A204.1 (cell line): ENCODE measurements around the gene OSCP1.
A peak's percentile ranks its signal among the peaks of the same experiment; 100 is the strongest.
"Not testable (repeated sequence)": the region's sequence is repeated elsewhere in the genome, so short reads cannot be mapped to it uniquely, and the experiment has no call there.

Experiments used
- FAIRE-seq: peaks from 2 replicates; lab custom pipeline; 2012; peaks lifted over from hg19 to GRCh38; lab: Jason Lieb, UNC

OSCP1 gene, protein sequence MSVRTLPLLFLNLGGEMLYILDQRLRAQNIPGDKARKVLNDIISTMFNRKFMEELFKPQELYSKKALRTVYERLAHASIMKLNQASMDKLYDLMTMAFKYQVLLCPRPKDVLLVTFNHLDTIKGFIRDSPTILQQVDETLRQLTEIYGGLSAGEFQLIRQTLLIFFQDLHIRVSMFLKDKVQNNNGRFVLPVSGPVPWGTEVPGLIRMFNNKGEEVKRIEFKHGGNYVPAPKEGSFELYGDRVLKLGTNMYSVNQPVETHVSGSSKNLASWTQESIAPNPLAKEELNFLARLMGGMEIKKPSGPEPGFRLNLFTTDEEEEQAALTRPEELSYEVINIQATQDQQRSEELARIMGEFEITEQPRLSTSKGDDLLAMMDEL

DNA sequence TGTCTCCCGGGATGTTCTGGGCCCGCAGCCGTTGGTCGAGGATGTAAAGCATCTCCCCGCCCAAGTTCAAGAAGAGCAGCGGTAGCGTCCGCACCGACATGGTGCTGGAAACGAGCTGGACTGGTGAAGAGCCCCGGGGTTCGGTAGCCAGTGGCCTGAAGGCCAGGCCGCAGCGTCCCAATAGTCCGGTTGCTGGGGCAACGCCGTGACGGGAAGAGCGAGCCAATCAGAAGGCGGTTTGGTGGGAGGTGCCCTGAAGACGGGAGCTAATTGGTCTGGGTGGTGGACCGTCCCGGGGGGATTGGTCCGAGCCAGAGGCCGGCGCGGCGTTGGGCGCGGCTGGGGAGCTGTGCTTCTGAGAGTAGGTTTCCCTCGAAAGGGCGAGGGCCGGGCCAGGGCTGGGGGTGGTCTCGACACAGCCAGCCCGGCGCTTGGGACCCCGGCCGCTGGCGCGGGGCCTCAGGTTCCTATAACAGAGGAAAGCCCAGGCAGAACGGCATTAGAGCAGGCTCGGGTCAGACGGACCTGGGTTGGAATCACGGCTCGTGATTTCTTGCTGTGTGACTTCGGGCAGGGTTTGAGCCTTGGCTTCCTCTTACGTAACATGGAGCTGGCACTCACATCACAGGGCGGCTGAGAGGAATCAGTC lies at the start of gene OSCP1:
OSCP1 (minus strand) TSS at position 182 of the 649 bp plus-strand sequence; CDS start at position 100, 82 bp downstream.
- FAIRE-seq = peak; percentile 92

DNA sequence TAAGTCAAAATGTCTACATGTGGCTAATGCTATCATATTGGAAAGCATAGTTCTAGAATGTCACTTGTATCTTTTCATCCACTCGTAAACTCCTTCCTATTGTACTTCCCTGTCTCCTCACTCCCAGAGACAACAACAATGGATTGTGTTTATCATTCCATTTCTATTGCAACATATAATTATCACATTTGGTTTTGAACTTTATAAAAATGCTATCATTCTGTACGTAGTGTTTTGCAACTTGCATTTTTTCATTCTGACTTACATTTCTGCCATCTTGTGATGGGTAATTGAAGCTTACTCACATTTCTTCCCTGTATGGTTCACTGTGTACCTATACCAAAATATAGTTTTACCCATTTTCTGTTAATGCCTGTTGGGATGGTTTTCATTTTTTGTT lies 47.0 kb upstream of the OSCP1 start:
- no peak for FAIRE-seq

DNA sequence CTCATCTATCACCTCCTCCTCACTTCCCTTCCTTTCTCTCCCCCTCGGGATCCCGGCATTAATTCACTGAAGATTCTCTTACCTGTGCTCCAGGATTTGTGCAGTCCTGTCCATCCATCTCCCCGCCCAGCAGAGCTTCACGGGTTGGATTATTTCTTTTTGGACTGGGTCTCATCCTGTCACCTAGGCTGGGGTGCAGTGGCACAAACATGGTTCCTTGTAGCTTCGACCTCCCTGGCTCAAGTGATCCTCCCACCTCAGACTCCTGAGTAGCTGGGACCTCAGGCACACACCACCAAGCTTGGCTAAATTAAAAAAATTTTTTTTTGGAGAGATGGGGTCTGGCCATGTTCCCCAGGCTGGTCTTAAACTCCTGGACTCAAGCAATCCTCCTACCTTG lies 44.7 kb upstream of the OSCP1 start:
- FAIRE-seq = no peak

DNA sequence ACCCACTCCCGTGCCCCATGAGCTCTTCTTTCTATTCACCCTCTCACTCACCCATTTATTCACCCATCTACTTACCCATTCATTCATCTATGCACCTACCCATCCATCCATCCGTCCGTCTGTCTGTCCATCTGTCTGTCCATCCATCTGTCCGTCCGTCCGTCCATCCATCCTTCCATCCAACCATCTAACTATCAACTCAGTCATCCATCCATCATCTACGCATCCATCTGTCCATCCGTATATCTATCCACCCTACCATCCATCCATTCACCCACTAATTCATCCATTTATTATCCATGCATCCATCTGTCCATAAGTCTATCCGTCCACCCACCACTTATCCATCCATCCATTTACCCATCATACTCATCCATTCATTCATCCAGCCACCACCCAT lies 43.3 kb upstream of the OSCP1 start:
- FAIRE-seq = no peak

DNA sequence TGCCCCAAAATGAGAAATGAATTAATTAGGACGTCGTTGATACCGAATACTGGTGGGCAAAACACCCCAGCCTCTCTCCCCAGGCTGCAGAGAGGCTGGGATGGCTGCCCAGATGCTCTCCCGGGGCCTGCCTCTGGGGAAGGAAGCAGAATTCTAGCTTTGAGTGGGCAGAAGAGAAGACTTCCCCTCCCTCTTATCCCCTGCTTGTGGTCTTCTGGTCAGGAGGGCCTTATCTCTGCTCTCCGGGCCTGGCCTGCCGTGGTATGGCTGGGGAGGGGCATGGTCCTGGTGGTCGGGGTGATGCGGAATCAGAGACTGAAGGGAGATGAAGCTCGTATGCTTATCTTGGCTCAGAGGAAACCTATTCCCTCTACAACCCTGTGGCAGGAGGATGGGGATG lies 42.2 kb upstream of the OSCP1 start:
- FAIRE-seq = no peak

DNA sequence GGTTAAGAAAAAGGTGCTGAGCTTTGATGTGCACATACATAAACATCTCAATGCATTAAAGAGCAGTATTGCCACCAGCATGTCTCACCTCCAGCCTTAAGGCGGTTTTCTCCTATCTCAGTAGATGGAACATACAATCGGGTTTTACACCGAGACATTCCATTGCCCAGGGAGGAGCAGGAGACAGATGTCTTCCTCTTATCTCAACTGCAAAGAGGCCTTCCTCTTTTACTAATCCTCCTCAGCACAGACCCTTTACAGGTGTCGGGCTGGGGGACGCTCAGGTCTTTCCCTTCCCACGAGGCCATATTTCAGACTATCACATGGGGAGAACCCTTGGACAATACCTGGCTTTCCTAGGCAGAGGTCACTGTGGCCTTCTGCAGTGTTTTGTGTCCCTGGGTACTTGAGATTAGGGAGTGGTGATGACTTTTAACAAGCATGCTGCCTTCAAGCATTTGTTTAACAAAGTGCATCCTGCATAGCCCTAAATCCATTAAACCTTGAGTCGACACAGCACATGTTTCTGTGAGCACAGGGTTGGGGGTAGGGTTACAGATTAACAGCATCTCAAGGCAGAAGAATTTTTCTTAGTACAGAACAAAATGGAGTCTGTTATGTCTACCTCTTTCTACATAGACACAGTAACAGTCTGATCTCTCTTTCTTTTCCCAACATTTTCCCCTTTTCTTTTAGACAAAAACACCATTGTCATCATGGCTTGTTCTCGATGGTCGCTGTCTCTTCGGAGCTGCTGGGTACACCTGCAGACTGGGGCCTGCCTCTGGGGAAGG lies 39.2 kb upstream of the OSCP1 start:
- not testable (repeated sequence) for FAIRE-seq

DNA sequence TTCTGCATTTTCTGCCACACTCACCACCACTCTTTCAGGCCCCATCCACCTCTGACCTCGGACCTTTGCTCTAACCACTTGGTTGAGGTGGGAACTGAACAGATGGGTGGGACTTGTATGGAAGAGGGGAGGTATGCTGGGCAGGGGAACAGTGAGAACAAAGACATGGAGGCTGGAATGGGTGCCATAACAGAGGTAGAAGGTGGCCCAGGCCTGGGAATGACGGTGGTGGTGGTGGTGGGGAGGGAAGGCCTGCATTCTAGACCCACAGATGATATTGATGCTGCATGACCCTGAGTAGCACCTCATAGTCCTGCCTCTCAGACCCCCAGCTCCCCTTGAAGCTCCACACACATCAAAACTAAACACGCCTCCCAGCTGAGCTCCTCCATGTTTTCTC lies 37.7 kb upstream of the OSCP1 start:
- no peak for FAIRE-seq

DNA sequence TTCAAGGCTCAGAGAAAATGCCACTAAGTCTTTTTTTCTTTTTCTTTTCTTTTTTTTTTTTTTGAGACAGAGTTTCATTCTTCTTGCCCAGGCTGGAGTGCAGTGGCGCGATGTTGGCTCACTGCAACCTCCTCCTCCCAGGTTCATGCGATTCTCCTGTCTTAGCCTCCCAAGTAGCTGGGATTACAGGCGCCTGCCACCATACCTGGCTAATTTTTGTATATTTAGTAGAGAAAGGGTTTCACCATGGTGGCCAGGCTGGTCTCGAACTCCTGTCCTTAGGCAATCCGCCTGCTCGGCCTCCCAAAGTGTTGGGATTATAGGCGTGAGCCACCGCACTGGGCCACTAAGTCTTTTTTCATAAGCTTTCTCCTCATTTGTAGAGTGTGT lies 37.1 kb upstream of the OSCP1 start:
- FAIRE-seq = not testable (repeated sequence)

DNA sequence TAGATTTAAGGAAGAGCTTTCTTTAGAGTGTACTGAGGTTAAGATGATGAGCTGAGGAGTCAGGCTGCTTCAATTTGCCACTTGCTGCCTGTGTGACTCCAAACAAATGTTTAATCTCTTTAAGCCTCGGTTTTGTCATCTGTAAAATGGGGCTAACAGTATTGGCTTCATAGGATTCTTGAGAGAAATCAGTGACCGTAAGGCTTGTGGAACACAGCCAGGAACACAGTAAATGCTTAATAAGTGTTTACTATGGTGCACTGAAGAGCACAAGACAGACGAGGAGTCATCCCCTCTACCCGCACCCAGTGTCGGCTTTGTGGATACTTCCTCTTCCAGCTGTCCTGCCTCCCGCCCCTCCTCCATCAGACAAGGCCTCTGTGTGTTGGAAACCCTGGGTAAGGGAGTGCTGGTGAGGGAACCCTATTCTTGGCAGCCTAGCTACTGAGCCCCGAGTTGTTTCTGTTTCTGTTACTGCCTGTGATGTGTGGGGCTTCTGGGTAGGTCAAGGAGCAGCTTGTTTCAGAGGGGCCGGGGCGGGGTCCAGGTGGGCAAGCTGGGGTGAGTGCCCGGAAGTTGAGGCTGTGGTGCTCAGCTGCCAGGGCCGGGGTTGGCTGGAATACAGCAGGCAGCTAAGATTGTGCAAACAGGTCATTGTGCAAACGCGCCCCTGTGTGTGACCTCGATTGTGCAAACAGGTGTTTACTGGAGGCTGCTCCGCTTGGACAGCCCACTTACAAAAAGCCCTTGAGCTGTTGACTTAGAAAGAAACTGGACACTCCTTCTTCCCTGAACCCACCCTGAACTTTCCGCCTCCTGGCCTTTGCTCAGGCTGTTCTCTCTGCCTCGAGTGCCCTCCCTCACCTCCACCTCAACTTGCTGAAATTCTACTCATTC lies 36.4 kb upstream of the OSCP1 start:
- no peak for FAIRE-seq

DNA sequence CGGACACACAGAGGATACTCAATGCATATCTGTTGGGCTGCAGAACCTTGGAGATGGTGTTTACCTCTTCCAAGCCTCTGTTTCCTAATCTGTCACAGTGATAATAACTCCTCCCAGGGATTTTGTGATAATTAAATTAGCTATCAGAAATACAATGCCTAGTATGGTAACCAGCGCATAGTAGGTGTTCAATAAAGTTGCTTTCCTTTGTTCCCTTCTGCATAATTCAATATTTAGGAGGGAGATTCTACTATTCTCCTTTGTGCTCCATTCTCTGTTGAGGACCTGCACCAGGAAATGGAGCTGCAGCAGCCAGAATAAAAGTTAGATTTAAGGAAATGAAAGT lies 35.8 kb upstream of the OSCP1 start:
- FAIRE-seq = no peak

DNA sequence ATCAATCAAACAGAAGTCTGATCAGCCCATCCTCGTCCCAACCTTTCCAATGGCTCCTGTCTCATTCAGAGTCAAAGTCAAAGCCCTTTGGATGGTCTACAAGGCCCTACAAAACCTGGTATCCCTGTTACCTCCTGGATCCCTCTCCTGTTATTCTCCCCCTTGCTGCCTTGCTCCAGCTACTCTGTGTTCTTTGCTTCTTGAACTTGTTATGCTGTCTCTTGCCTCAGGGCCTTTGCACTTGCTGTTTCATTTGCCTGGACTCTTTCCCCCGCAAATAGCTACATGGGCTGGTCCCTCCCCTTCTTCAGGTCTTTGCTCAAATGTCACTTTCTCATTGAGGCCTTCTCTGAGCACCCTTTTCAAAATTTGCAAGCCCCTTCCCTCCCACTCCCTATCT lies 33.8 kb upstream of the OSCP1 start:
- FAIRE-seq = no peak

DNA sequence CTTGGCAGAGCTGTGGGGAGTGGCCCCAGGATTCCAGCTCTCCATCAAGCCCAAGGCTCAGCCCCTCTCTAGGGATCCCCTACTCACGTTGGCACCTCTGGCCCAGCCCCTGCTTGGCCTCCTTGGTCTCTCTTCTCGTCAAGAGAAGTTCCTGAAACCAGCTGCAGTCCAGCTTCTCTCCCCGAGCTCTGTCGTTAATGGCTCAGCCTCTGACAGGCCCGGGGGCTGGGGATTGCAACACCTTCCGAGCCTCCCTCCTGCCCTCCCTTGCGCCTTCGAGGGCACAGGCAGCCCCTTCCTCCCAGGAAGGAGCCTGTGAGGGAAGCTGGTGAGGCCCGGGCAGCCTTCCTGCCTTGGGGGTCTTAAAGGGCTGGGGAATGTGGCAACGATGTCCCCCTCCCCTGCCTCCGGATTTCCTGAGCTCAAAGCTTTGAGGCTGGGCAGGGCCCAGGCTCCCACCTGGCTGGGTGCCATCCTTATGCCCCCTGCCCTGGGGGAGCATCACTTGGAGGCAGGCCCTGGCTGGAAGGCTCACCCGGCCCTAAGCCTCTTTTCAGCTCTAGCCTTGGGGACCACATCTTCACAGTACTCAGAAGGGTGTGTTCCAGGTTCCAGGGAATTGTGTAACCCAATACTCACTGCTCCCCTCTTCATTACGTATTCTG lies 32.6 kb upstream of the OSCP1 start, which contains the start of gene CSF3R:
CSF3R (minus strand) TSS at position 190 of the 665 bp plus-strand sequence. CDS start 3,417 bp downstream, outside the sequence.
- FAIRE-seq = no peak

DNA sequence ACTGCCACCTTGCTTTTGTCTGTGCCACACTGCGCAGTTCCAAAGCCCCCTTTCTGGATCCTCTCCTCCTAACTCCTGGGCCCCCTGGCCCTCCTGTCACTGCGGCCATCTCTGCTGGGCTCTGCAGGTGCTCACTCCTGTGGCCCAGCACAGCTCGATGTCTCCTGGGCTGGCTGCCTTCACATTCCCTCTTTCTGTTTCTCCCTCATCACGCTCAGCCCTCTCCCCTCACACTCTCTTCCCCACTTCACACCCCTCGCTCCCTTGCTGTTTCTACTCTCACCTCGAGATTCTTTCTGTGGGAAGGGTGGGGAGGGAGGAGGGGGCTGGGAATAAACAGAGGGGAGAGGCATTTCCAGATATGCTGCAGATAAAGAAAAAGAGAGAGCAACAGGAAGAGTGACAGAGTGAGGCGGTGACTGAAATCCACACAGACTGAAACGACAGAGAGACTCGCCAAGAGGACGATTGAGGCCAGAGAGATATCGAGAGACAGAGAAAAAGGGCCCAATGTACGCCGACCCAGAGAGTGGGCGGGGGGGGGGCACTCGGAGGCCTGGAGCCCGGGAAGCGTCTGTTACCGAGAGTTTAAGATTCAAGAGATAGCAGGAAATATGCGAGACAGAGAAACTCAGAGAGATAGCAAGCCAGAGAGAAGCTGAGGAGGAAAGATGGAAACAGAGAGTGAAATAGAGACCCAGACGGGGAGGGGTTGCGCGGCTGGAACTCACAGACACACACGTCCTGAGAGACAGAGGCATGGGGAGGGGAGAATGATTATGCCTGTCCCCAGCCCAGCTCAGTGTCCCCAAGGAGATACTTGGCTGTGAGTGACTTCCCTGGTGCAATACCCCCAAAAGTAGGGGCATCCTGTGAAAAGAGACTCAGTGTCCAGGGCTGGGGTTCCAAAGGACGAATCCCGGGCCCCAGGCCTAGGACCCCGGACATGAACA lies 31.8 kb upstream of the OSCP1 start:
- no peak for FAIRE-seq

DNA sequence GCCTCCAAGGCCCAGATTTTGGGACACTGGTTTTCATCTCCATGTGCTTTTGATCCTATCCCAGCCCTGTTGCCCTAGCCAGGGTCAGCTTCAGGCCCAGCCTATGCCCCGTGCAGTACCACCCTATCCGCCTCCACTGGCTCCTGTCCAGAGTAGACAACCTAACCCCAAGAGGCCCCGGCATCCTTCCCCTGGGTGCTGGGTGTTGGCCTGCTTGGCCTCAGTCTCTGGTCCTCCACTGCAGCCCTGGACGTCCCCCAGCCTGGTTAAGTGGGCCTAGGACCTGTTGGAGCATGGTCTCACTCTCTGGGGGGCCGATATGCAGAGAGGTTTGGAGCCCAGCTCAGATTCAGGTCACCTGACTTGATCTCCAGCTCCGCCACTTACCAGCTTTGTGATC lies 30.8 kb upstream of the OSCP1 start:
- FAIRE-seq = no peak

DNA sequence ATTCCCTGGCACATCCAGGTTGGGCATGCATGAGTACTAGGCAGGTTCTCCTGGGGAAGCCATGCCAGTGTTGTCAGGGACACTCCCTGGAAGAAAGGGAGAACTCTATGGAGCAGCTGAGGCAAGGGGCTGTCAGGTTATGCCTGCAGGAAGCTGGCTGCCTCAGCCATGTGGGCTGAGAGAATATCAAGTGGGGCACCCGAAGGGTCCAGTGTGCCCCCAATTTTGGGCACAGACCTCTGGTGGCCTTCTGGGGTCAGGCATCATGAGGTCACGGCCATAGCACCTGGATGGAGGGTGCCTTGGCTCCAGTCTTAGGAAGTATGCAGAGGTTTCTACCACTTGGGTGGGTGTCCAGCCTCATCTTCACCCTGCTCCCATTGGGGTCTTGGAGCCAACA lies 29.9 kb upstream of the OSCP1 start:
- FAIRE-seq = no peak

DNA sequence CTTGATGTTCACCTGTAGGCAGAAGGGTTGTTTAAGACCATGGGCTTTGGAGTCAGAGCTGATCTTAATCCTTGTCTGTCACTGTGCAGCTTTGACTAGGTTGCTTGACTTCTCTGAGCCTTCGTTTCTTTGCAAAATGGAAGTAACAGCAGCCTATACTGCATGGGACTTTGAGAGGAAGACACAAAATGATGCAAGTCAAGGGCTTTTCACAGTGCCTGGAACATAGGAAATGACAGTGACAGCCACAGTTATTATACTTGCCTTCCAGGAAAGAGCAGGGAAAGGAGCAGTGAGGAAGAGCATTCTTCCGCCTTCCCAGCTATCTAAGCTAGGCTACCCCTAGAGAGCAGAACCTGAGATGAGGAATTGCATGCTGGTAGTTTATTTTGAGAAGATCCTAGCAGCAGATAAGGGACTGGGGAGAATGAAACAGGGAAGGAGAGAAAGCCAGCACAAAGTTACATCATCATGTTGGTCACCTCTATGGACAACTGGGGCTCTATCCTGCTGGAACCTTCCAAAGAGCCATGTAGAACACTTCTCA lies 29.3 kb upstream of the OSCP1 start:
- no peak for FAIRE-seq

DNA sequence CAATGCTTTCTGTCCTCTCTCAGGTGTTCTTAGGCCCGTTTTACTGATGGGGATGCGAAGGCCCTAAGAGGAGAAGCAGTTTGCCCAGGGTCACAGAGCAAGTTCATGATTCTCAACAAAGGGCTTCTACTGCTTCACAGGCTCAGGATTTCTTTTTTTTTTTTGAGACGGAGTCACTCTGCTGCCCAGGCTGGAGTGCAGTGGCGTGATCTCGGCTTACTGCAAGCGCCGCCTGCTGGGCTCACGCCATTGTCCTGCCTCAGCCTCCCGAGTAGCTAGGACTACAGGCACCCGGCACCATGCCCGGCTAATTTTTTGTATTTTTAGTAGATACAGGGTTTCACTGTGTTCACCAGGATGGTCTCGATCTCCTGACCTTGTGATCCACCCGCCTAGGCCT lies 27.4 kb upstream of the OSCP1 start:
- FAIRE-seq = not testable (repeated sequence)

DNA sequence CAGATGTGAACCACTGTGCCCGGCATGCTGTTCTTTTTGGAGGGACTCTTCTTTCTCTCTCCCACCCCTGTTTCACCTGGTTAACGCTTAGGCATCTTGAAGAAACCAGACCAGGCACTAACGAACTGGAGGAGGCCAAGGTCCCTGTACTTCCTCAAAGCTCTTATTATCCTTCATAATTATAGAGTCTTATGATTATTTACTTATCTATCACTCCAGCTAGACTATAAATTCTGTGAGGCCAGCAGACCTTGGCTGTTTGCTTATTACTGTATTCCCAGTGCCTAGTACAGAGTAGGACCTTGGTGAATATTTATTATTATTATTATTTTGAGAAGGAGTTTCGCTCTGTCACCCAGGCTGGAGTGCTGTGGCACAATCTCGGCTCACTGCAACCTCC lies 26.7 kb upstream of the OSCP1 start:
- FAIRE-seq = no peak

DNA sequence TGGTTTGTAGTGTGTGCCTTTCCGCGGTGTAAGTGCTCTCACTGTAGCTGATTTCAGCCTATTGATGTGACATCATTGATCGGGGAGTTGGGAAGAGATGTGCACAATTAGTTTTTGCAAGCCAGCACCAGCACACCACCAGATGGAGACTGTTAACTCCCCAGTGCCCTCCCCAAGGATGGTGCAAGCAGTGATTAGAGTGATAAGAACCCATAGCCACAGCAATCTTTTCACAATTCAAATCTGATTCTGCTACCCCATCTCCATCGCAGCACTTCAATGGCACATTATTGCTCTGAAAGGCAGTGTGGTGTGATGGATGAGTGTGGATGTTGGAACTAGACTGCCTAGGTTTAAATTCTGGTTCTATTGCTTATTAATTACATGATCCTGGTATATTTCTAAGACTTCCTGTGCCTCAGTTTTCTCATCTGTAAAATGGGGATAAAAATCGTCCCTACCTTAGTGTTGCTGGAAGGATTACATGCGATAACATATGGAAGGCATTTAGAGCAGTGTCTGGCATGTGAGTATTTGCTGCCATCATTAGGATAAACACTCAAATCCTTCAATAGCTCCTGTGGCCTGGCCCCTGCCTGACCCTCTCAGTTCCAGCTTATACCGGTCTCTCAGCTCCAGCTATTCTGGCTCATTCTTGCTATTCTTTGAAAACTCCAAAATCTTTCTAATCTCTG lies 25.8 kb upstream of the OSCP1 start:
- FAIRE-seq = no peak
